GM10248 (cell line): Measurements from ENCODE around the gene MARK2.

ENCODE experiments used
- CTCF ChIA-PET: fragments of 300-600 bp; sonication (Branson Sonifier 250); formaldehyde crosslinking; extraction: SDS; loops from one replicate; lab custom pipeline; 2021; ENCODE audit warnings: antibody characterized with exemption; lab: Yijun Ruan, JAX
- POLR2A ChIA-PET: fragments of 350-650 bp; sonication (Branson Sonifier 250); formaldehyde crosslinking; extraction: SDS; loops from one replicate; lab custom pipeline; 2020; ENCODE audit warnings: antibody characterized with exemption; lab: Yijun Ruan, JAX
- DNase-seq: peaks from one replicate; pipeline ENCODE4 v3.0.0; 2012; ENCODE audit errors: extremely low spot score
- CTCF ChIP-seq: IDR thresholded peaks from 2 replicates; pipeline ENCODE4 v1.5.1; 2012; ENCODE audit warnings: mild to moderate bottlenecking, low read depth; ENCODE audit errors: extremely low read depth, missing control alignments, control extremely low read depth

The MARK2 gene

GRCh38 chr11:63873311-63873710 is 34.4 kb downstream of the MARK2 start:
- POLR2A ChIA-PET, result interaction anchor here (1.1 kb wide), 1 partner anchor 35 kb away, joined by 3 read pairs; the partner anchor contains the start of gene MARK2
- CTCF ChIA-PET, result interaction anchor here (1.2 to 9.3 kb wide), 6 partner anchors 10 to 105 kb away, joined by 3 to 95 read pairs (median 6); partner anchors contain the start of genes MARK2 and ZFTA
- TF ChIP-seq CTCF, result no peak
- no peak for DNase-seq

- CTCF ChIA-PET, result interaction anchor here (1.2 to 9.3 kb wide), 4 partner anchors 10 to 106 kb away, joined by 3 to 95 read pairs (median 6); partner anchors contain the start of genes MARK2 and ZFTA
- no peak for TF ChIP-seq CTCF
- no peak for DNase-seq
- POLR2A ChIA-PET, result no interaction called here
Observed at GRCh38 chr11:63874511-63874910, 35.6 kb downstream of the MARK2 start.

- CTCF ChIA-PET, result interaction anchor here (1.0 to 9.3 kb wide), 8 partner anchors 9 to 270 kb away, joined by 3 to 95 read pairs (median 5); partner anchors contain the start of gene MARK2
- DNase-seq, result no peak
- TF ChIP-seq CTCF, result no peak
- POLR2A ChIA-PET, result no interaction called here
Observed at GRCh38 chr11:63875506-63876065, 36.7 kb downstream of the MARK2 start.

GRCh38 chr11:63876616-63877015 is 37.7 kb downstream of the MARK2 start:
- TF ChIP-seq CTCF, result no peak
- no peak for DNase-seq
- POLR2A ChIA-PET, result interaction anchor here (0.6 to 0.7 kb wide), 2 partner anchors 21 to 1002 kb away, joined by 4 to 6 read pairs; no protein-coding TSS in a partner anchor
- CTCF ChIA-PET, result interaction anchor here (1.0 to 9.3 kb wide), 6 partner anchors 8 to 269 kb away, joined by 3 to 95 read pairs (median 6); partner anchors contain the start of gene MARK2

- CTCF ChIA-PET, result interaction anchor here (1.0 to 9.3 kb wide), 4 partner anchors 12 to 109 kb away, joined by 3 to 95 read pairs (median 4); partner anchors contain the start of genes MARK2 and ZFTA
- TF ChIP-seq CTCF, result no peak
- no peak for DNase-seq
- POLR2A ChIA-PET, result interaction anchor here (0.6 kb wide), 1 partner anchor 1546 kb away, joined by 3 read pairs; no protein-coding TSS in a partner anchor
Observed at GRCh38 chr11:63877658-63878241, 38.8 kb downstream of the MARK2 start.

- ChIA-PET POLR2A (no interaction called here), CTCF (interaction anchor here (0.6 to 9.3 kb wide), 2 partner anchors 8 to 42 kb away, joined by 3 to 95 read pairs; partner anchors contain the start of gene MARK2)
- no peak for DNase-seq
- TF ChIP-seq CTCF, result no peak
Observed at GRCh38 chr11:63879598-63880402, 40.9 kb downstream of the MARK2 start.
